Measurements from ENCODE around the gene ERBB4.

ERBB4 gene

GRCh38 chr2:212135739-212136138 is 402.9 kb downstream of the ERBB4 start:
- Histone ChIP-seq H3K36me3 (ENCODE audit: insufficient read depth, low read length) (no peaks in the 10 kb centered on the region), H3K79me2 (ENCODE audit: insufficient read depth, low read length) (no peaks in the 10 kb centered on the region), H3K4me2 (ENCODE audit: low read depth, low read length, poor library complexity, severe bottlenecking) (no peak overlapping the region), H4K20me1 (ENCODE audit: insufficient read depth, low read length, poor library complexity, severe bottlenecking) (no peaks in the 10 kb centered on the region), H3K9ac (ENCODE audit: low read depth, low read length, poor library complexity, severe bottlenecking) (no peak overlapping the region), H3K9me2 (replicated peaks; ENCODE audit: low read depth, low read length) (no peaks in the 10 kb centered on the region), H3F3A (ENCODE audit: low read depth) (no peaks in the 10 kb centered on the region), H2AFZ (ENCODE audit: low read length) (no peak overlapping the region), H3K4me1 (ENCODE audit: insufficient read depth, low read length, poor library complexity, severe bottlenecking) (no peaks in the 10 kb centered on the region), H3K9me3 (ENCODE audit: insufficient read depth, low read depth, low read length) (no peaks in the 10 kb centered on the region), H3K4me3 (ENCODE audit: low read length, poor library complexity, severe bottlenecking) (no peak overlapping the region), H3K27me3 (ENCODE audit: insufficient read depth, low read length, poor library complexity, severe bottlenecking) (no peaks in the 10 kb centered on the region)
- TF ChIP-seq EZH2phosphoT487 (IDR thresholded peaks at IDR 0.05; ENCODE audit: borderline replicate concordance), result no peak
- TF ChIP-seq CTCF (conservative IDR thresholded peaks at IDR 0.05; ENCODE audit: low read length), result no peak

- H3K79me2 ChIP-seq (ENCODE audit: insufficient read depth, low read length), result no peaks in the 10 kb centered on the region
- no peaks in the 10 kb centered on the region for H3K4me1 ChIP-seq (ENCODE audit: insufficient read depth, low read length, poor library complexity, severe bottlenecking)
- no peaks in the 10 kb centered on the region for H3K9me2 ChIP-seq (replicated peaks; ENCODE audit: low read depth, low read length)
- no peak overlapping the region for H3K4me2 ChIP-seq (ENCODE audit: low read depth, low read length, poor library complexity, severe bottlenecking)
- no peaks in the 10 kb centered on the region for H3K36me3 ChIP-seq (ENCODE audit: insufficient read depth, low read length)
- no peaks in the 10 kb centered on the region for H3F3A ChIP-seq (ENCODE audit: low read depth)
- no peak overlapping the region for H2AFZ ChIP-seq (ENCODE audit: low read length)
- TF ChIP-seq EZH2phosphoT487 (IDR thresholded peaks at IDR 0.05; ENCODE audit: borderline replicate concordance), result no peak
- no peak for TF ChIP-seq CTCF (conservative IDR thresholded peaks at IDR 0.05; ENCODE audit: low read length)
- H4K20me1 ChIP-seq (ENCODE audit: insufficient read depth, low read length, poor library complexity, severe bottlenecking), result no peaks in the 10 kb centered on the region
- H3K4me3 ChIP-seq (ENCODE audit: low read length, poor library complexity, severe bottlenecking), result no peak overlapping the region
- no peak overlapping the region for H3K9ac ChIP-seq (ENCODE audit: low read depth, low read length, poor library complexity, severe bottlenecking)
- H3K27me3 ChIP-seq (ENCODE audit: insufficient read depth, low read length, poor library complexity, severe bottlenecking), result no peaks in the 10 kb centered on the region
- H3K9me3 ChIP-seq (ENCODE audit: insufficient read depth, low read depth, low read length), result no peaks in the 10 kb centered on the region
These were observed 405.3 kb downstream of the ERBB4 start for GRCh38 chr2:212133337-212133736.

- H3K79me2 ChIP-seq (ENCODE audit: insufficient read depth, low read length), result no peaks in the 10 kb centered on the region
- no peaks in the 10 kb centered on the region for H3K27me3 ChIP-seq (ENCODE audit: insufficient read depth, low read length, poor library complexity, severe bottlenecking)
- no peaks in the 10 kb centered on the region for H3K9me3 ChIP-seq (ENCODE audit: insufficient read depth, low read depth, low read length)
- TF ChIP-seq EZH2phosphoT487 (IDR thresholded peaks at IDR 0.05; ENCODE audit: borderline replicate concordance) (no peak), CTCF (conservative IDR thresholded peaks at IDR 0.05; ENCODE audit: low read length) (no peak)
- H3K4me1 ChIP-seq (ENCODE audit: insufficient read depth, low read length, poor library complexity, severe bottlenecking), result no peaks in the 10 kb centered on the region
- no peaks in the 10 kb centered on the region for H3K9me2 ChIP-seq (replicated peaks; ENCODE audit: low read depth, low read length)
- no peaks in the 10 kb centered on the region for H3K36me3 ChIP-seq (ENCODE audit: insufficient read depth, low read length)
- no peak overlapping the region for H2AFZ ChIP-seq (ENCODE audit: low read length)
- H3K4me2 ChIP-seq (ENCODE audit: low read depth, low read length, poor library complexity, severe bottlenecking), result no peak overlapping the region
- no peaks in the 10 kb centered on the region for H3F3A ChIP-seq (ENCODE audit: low read depth)
- no peak overlapping the region for H3K4me3 ChIP-seq (ENCODE audit: low read length, poor library complexity, severe bottlenecking)
- H4K20me1 ChIP-seq (ENCODE audit: insufficient read depth, low read length, poor library complexity, severe bottlenecking), result no peaks in the 10 kb centered on the region
- H3K9ac ChIP-seq (ENCODE audit: low read depth, low read length, poor library complexity, severe bottlenecking), result no peak overlapping the region
These were observed 414.0 kb downstream of the ERBB4 start for GRCh38 chr2:212124598-212124997.
